Common myeloid progenitor, CD34-positive (primary cell): ENCODE data around the gene TTLL5.

Source experiments
- CTCF ChIA-PET: fragments of 350-600 bp; sonication (Branson Sonifier 250); formaldehyde crosslinking; loops from one replicate; lab custom pipeline; 2021; ENCODE audit warnings: antibody characterized with exemption; lab: Charles Lee
- POLR2A ChIA-PET: fragments of 350-600 bp; sonication (Branson Sonifier 250); formaldehyde crosslinking; loops from one replicate; lab custom pipeline; 2021; ENCODE audit warnings: antibody characterized with exemption; lab: Charles Lee
- DNase-seq, 3 donors: peaks; one replicate each; pipeline versions ENCODE4 v3.0.0 to v3.0.0-alpha.2; 2013
- H3K27ac ChIP-seq, 2 experiments: 1 replicate in 1 of 2; 2 replicates in 1 of 2; pipeline ENCODE4 v1.7.0; 2013; ENCODE audit warnings: inconsistent platforms in 2 of 2, low read length in 2 of 2, mild to moderate bottlenecking in 2 of 2, low read depth in 1 of 2, moderate library complexity in 1 of 2; ENCODE audit not compliant: severe bottlenecking in 2 of 2, insufficient read depth in 1 of 2, poor library complexity in 1 of 2
- H3K27me3 ChIP-seq, 5 experiments: replicated peaks in 2 of 5; 1 replicate in 3 of 5; 2 replicates in 2 of 5; pipeline versions ENCODE4 v1.6.1 to v1.7.0; 2013; ENCODE audit warnings: low read length in 4 of 5, mild to moderate bottlenecking in 2 of 5, moderate library complexity in 2 of 5, inconsistent platforms in 1 of 5; ENCODE audit not compliant: insufficient read depth in 5 of 5, control insufficient read depth in 4 of 5
- H3K36me3 ChIP-seq, 4 experiments: 1 replicate in 2 of 4; 2 replicates in 2 of 4; pipeline versions ENCODE4 v1.6.1 to v1.7.0; 2013; ENCODE audit warnings: low read length in 3 of 4, control low read depth in 1 of 4, mild to moderate bottlenecking in 1 of 4; ENCODE audit not compliant: control insufficient read depth in 4 of 4, insufficient read depth in 4 of 4
- H3K4me1 ChIP-seq, 4 experiments: 1 replicate in 3 of 4; 2 replicates in 1 of 4; pipeline versions ENCODE4 v1.6.1 to v1.7.1; 2013; ENCODE audit warnings: low read length in 3 of 4, mild to moderate bottlenecking in 3 of 4, control low read depth in 1 of 4, inconsistent platforms in 1 of 4, moderate library complexity in 1 of 4; ENCODE audit not compliant: control insufficient read depth in 4 of 4, insufficient read depth in 4 of 4; ENCODE audit errors: control extremely low read depth in 1 of 4
- H3K4me3 ChIP-seq, 7 experiments: 1 replicate in 4 of 7; 2 replicates in 3 of 7; pipeline versions ENCODE4 v1.5.1 to v1.7.0; 2013; ENCODE audit warnings: mild to moderate bottlenecking in 7 of 7, low read length in 6 of 7, moderate library complexity in 6 of 7, inconsistent platforms in 2 of 7, low read depth in 2 of 7, control low read depth in 1 of 7; ENCODE audit not compliant: insufficient read depth in 4 of 7, control insufficient read depth in 1 of 7; ENCODE audit errors: extremely low read depth in 1 of 7
- H3K9me3 ChIP-seq, 5 experiments: 1 replicate in 4 of 5; 2 replicates in 1 of 5; pipeline versions ENCODE4 v1.6.1 to v1.7.1; 2013; ENCODE audit warnings: low read length in 4 of 5, mild to moderate bottlenecking in 2 of 5, inconsistent platforms in 1 of 5, low read depth in 1 of 5, moderate library complexity in 1 of 5; ENCODE audit not compliant: control insufficient read depth in 4 of 5, insufficient read depth in 2 of 5; ENCODE audit errors: control extremely low read depth in 1 of 5
- WGBS: methylation state at CpG from one replicate; pipeline ENCODE4 v1.1.5; 2013; ENCODE audit not compliant: insufficient coverage; 5-methylcytosine and 5-hydroxymethylcytosine counted together

Gene TTLL5

DNA sequence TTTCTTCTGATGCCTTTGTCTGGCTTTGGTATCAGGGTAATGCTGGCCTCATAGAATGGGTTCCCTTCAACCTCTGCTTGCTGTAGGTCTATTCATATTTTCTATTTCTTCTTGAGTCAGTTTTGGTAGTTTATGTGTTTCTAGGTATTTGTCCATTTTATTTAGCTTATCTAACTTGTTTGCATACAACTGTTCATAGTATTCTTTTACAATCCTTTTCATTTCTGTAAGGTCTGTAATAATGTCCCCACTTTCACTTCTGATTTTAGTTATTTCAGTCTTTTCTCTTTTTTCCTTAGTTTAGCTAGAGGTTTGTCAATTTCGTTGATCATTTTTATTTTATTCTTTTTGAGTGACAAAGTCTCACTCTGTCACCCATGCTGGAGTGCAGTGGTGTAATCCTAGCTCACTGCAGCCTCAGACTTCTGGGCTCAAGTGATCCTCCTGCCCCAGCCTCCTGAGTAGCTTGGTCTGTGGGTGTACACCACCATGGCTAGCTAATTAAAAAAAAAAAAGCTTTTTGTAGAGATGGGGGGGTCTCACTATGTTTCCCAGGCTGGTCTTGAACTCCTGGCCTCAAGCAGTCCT lies 11.7 kb downstream of the TTLL5 start:
- DNase-seq, result no peak
- POLR2A ChIA-PET, result no interaction called here
- Histone ChIP-seq H3K4me3 (no peak overlapping the region), H3K27me3 (no peaks in the 10 kb centered on the region), H3K36me3 (peaks cover 27 to 51% (median 38%) of the 10 kb centered on the region in 4 experiments), H3K27ac (no peak overlapping the region), H3K4me1 (peaks cover 0 to 5% (median 2%) of the 10 kb centered on the region in 4 experiments), H3K9me3 (peaks cover 0 to 9% (median 2%) of the 10 kb centered on the region in 5 experiments)
- CTCF ChIA-PET, result no interaction called here
- WGBS, result no CpG with 5 or more reads among the region's 1 CpG

DNA sequence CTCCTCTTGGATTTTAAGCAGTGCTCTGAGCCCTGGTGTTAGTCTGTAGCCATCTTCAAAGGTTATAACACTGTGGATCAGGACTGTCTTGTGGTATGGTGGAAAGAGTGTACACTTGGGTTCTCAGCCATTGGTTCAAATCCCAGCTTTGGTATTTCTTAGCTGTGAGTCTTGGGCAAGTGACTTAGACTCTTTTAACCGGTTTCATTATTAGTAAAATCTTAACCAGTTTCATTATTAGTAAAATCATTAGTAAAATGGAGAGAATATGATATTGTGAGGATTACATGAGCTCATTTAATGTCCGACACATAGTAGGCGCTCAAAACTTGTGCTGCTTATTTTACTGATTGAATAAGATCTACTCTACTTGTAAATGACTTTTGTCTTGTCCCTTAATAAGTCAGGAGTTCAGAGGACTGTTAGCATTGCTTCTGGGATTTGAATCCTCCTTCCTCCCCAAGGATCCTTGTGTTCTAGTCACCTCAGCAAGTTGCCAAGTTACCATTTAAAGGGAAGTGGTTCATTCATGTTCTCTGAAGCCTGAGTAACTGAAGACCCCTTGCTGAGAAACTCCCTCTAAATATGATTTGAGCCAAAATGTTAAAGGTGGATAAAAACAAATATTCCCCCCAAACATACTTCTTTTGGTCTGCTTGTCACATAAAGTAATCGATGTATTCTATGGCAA lies 12.4 kb downstream of the TTLL5 start:
- 93% methylated on average over 3 of the region's 4 CpGs for WGBS
- Histone ChIP-seq H3K4me3 (no peak overlapping the region), H3K27ac (no peak overlapping the region), H3K4me1 (peaks cover 0 to 5% (median 2%) of the 10 kb centered on the region in 4 experiments), H3K36me3 (peaks cover 26 to 50% (median 35%) of the 10 kb centered on the region in 4 experiments), H3K27me3 (no peaks in the 10 kb centered on the region), H3K9me3 (peaks cover 0 to 9% (median 2%) of the 10 kb centered on the region in 5 experiments)
- ChIA-PET POLR2A (no interaction called here), CTCF (no interaction called here)
- DNase-seq, result no peak

DNA sequence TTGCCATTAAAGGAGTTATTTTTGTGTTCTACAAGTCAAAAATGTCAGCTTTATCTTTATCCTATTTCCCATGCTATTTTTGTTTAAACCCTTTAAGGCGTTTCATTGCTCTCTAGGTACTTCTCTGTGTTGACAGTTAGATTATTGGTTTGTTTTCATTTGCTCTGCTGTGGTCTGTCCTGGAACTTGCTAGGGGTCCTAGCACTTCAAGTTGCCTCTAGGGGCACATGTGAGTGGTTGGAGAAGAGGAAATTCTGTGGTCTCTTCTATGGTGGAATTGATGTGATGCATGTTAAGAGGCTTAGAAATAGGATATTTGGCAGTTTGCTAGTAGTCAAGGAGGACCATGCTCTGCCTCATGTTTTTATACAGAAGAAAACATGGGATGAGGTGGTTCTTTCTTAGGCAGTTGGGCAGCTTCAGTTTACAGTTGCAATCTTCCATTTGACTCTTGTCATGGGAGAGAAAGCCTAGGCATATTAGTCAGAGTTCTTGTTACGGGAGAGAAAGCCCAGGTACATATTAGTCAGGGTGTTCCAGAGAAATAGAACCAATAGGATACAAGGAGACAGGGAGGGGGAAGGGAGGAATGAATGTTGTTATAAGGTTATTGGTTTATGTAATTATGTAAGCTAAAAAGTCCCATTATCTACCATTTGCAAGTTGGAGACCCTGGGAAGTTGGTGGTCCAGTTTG lies 14.4 kb downstream of the TTLL5 start:
- ChIA-PET CTCF (interaction anchor here (0.8 kb wide), 1 partner anchor 20 kb away, joined by 3 read pairs; no protein-coding TSS in a partner anchor), POLR2A (no interaction called here)
- H3K4me1 ChIP-seq, result peaks cover 0 to 5% (median 2%) of the 10 kb centered on the region in 4 experiments
- H3K36me3 ChIP-seq, result peaks cover 20 to 37% (median 27%) of the 10 kb centered on the region in 4 experiments
- peak; percentile 23 to 60 (median 57) for DNase-seq
- no CpG with 5 or more reads among the region's 2 CpGs for WGBS
- H3K4me3 ChIP-seq, result no peak overlapping the region
- no peak overlapping the region for H3K27ac ChIP-seq
- H3K27me3 ChIP-seq, result no peaks in the 10 kb centered on the region
- H3K9me3 ChIP-seq, result peaks cover 0 to 9% (median 2%) of the 10 kb centered on the region in 5 experiments

DNA sequence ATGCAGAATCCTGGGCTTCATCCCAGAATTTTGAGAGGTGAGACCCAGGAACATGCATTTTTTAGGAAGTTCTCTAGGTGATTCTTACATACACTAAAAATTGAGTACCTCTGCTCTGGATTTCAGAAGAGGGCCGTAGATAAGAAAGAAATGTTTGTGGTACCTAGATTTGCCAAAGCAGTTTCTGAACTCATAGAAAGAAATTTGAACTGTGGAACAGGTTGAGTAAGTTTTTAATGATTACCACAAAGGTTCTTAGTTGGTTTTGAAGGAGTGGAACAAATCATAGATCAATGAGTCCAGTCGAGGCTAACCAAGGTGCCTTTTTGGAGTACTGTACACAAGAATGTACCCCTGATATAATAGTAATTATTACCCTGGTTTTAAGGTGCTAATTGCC lies 24.9 kb downstream of the TTLL5 start:
- Histone ChIP-seq H3K27me3 (no peaks in the 10 kb centered on the region), H3K9me3 (no peaks in the 10 kb centered on the region), H3K4me3 (no peak overlapping the region), H3K27ac (no peak overlapping the region), H3K4me1 (no peaks in the 10 kb centered on the region), H3K36me3 (peaks cover 22 to 53% (median 39%) of the 10 kb centered on the region in 4 experiments)
- no peak for DNase-seq
- CTCF ChIA-PET, result interaction anchor here (2.6 kb wide), 1 partner anchor 23 kb away, joined by 11 read pairs; no protein-coding TSS in a partner anchor
- WGBS, result 100% methylated on average over 1 of the region's 2 CpGs
- POLR2A ChIA-PET, result no interaction called here

DNA sequence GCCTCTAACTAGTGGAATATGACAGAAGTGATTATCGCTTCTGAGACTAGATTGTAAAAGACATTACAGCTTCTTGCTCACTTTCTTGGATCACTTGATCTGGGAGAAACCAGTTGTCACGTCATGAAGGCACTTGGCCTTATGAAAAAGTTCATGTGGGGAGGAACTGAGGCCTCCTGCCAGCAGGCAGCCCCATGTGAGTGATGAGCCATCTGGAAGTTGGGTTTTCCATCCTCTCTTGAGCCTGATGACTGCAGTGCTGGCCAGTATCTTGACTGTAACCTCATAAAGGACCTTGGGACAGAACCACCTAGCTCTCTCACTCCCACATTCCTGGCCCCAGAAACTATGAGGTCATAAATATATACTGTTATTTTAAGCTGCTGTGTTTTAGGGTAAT lies 28.0 kb downstream of the TTLL5 start:
- POLR2A ChIA-PET, result no interaction called here
- Histone ChIP-seq H3K27me3 (no peaks in the 10 kb centered on the region), H3K27ac (no peak overlapping the region), H3K9me3 (peaks cover 0 to 2% (median 0%) of the 10 kb centered on the region in 5 experiments), H3K36me3 (peaks cover 26 to 61% (median 45%) of the 10 kb centered on the region in 4 experiments), H3K4me3 (no peak overlapping the region), H3K4me1 (no peaks in the 10 kb centered on the region)
- WGBS, result 100% methylated on average over 2 of the region's 2 CpGs
- CTCF ChIA-PET, result interaction anchor here (0.8 to 1.6 kb wide), 2 partner anchors 12 to 23 kb away, joined by 3 read pairs; no protein-coding TSS in a partner anchor
- no peak for DNase-seq

DNA sequence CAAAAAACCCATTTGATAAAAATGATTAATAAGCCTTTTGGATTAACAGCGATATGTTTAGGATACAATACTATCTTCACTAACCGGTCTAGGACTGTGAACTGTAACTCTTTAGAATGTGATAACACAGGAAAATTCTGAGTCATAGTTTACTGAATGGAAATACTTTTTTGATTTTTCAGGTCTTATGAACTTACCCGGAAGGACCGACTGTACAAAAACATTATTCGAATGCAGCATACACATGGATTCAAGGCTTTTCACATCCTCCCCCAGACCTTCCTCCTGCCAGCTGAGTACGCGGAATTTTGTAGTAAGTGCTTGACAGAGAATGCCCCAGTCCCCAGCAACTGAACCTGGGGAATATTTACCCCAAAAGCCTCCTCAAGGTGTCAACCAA lies 29.0 kb downstream of the TTLL5 start:
- WGBS, result 98% methylated on average over 5 of the region's 7 CpGs
- ChIA-PET POLR2A (no interaction called here), CTCF (interaction anchor here (1.5 kb wide), 1 partner anchor 21 kb away, joined by 4 read pairs; no protein-coding TSS in a partner anchor)
- H3K27ac ChIP-seq, result no peak overlapping the region
- no peaks in the 10 kb centered on the region for H3K27me3 ChIP-seq
- H3K4me1 ChIP-seq, result no peaks in the 10 kb centered on the region
- peaks cover 26 to 63% (median 42%) of the 10 kb centered on the region in 4 experiments for H3K36me3 ChIP-seq
- H3K4me3 ChIP-seq, result no peak overlapping the region
- H3K9me3 ChIP-seq, result peaks cover 0 to 9% (median 0%) of the 10 kb centered on the region in 5 experiments
- DNase-seq, result no peak
